CD4-positive, alpha-beta memory T cell (primary cell): ENCODE results near the gene TNFRSF14. TPM values are rescaled to one million over a fixed set of nuclear protein-coding genes. Genes with fewer than 3 reads are reported as not detected.
A peak's percentile ranks its signal among the peaks of the same experiment; 100 is the strongest.
"Not testable (repeated sequence)": the region's sequence is repeated elsewhere in the genome, so short reads cannot be mapped to it uniquely, and the experiment has no call there.

Experiments used
- CTCF ChIA-PET: fragments of 350-600 bp; sonication (Branson Sonifier 250); formaldehyde crosslinking; loops from one replicate; lab custom pipeline; 2021; ENCODE audit warnings: inconsistent platforms; ENCODE audit not compliant: partially characterized antibody; lab: Charles Lee
- POLR2A ChIA-PET: fragments of 350-600 bp; sonication (Branson Sonifier 250); formaldehyde crosslinking; loops from one replicate; lab custom pipeline; 2021; ENCODE audit not compliant: partially characterized antibody; lab: Charles Lee
- DNase-seq, 5 donors: peaks; one replicate each; pipeline versions ENCODE4 v3.0.0 to v3.0.0-alpha.2; 2020 to 2022; ENCODE audit warnings: mixed read lengths in 1 of 5
- H3K27ac ChIP-seq: one replicate; pipeline ENCODE4 v1.7.0; 2013; ENCODE audit warnings: low read depth, low read length
- H3K27me3 ChIP-seq: 2 replicates; pipeline ENCODE4 v1.7.0; 2013; ENCODE audit warnings: mild to moderate bottlenecking, low read length, moderate library complexity; ENCODE audit not compliant: insufficient read depth
- H3K36me3 ChIP-seq: 2 replicates; pipeline ENCODE4 v1.7.0; 2013; ENCODE audit warnings: mild to moderate bottlenecking, low read length, moderate library complexity; ENCODE audit not compliant: insufficient read depth
- H3K4me1 ChIP-seq: 2 replicates; pipeline ENCODE4 v1.7.0; 2013; ENCODE audit warnings: mild to moderate bottlenecking, low read length, moderate library complexity; ENCODE audit not compliant: insufficient read depth
- H3K4me3 ChIP-seq, 2 donors: one replicate each; pipeline ENCODE4 v1.7.0; 2013; ENCODE audit warnings: low read length in 2 of 2, mild to moderate bottlenecking in 1 of 2
- H3K9me3 ChIP-seq, 2 donors: one replicate each; pipeline ENCODE4 v1.7.0; 2013; ENCODE audit warnings: low read length in 2 of 2, control low read depth in 1 of 2; ENCODE audit not compliant: control insufficient read depth in 1 of 2
- H3K27ac Mint-ChIP-seq, 7 donors: one replicate each; pipeline ENCODE4 v1.8.0; 2020 to 2021; ENCODE audit warnings: mixed read lengths in 7 of 7, mild to moderate bottlenecking in 6 of 7, inconsistent platforms in 3 of 7, moderate library complexity in 3 of 7
- H3K27me3 Mint-ChIP-seq, 2 donors: one replicate each; pipeline ENCODE4 v1.8.0; 2020 to 2021; ENCODE audit warnings: mixed read lengths in 2 of 2
- H3K36me3 Mint-ChIP-seq, 2 donors: one replicate each; pipeline ENCODE4 v1.8.0; 2020 to 2021; ENCODE audit warnings: mixed read lengths in 2 of 2, inconsistent platforms in 1 of 2, mild to moderate bottlenecking in 1 of 2
- H3K4me1 Mint-ChIP-seq, 4 donors: one replicate each; pipeline ENCODE4 v1.8.0; 2020 to 2021; ENCODE audit warnings: mixed read lengths in 4 of 4, mild to moderate bottlenecking in 1 of 4
- H3K4me3 Mint-ChIP-seq, 8 donors: one replicate each; pipeline ENCODE4 v1.8.0; 2020 to 2021; ENCODE audit warnings: mixed read lengths in 8 of 8, mild to moderate bottlenecking in 7 of 8, moderate library complexity in 6 of 8, inconsistent platforms in 3 of 8
- H3K9me3 Mint-ChIP-seq, 8 donors: one replicate each; pipeline ENCODE4 v1.8.0; 2020 to 2021; ENCODE audit warnings: mixed read lengths in 8 of 8, mild to moderate bottlenecking in 5 of 8, inconsistent platforms in 3 of 8, moderate library complexity in 1 of 8
- intact Hi-C: fragments of 100-400 bp; cut with micrococcal nuclease; formaldehyde crosslinking; loops from one replicate; pipeline ENCODE4 v1.15.1; 2023
- polyA plus RNA-seq, 2 donors: library from polyadenylated mRNA; unstranded; fragments of 300-500 nt; fragmentation: Illumina TruSeq; gene quantifications; one replicate each; pipeline ENCODE4 v1.2.3, GENCODE V29; 2021
- total RNA-seq, 2 experiments: library from RNA; stranded (reverse); gene quantifications; one replicate each; pipeline ENCODE4 v1.2.3, GENCODE V29; 2021

Gene TNFRSF14
- total and polyA plus RNA-seq, 4 experiments from 2014 or later = 59.6 to 173 (median 118) TPM

GRCh38 chr1:2545754-2546514, 10.2 kb upstream of the TNFRSF14 start:
- ChIA-PET CTCF (interaction anchor here (0.8 to 3.8 kb wide), 6 partner anchors 11 to 133 kb away, joined by 3 to 85 read pairs (median 9); partner anchors contain the start of gene PEX10), POLR2A (interaction anchor here (0.6 to 10.5 kb wide), 17 partner anchors 11 to 953 kb away, joined by 3 to 367 read pairs (median 7); partner anchors contain the start of genes FAAP20, HES5, MORN1 and PANK4)
- Mint-ChIP-seq H3K9me3 (peaks cover 0 to 2% (median 0%) of the 10 kb centered on the region in 8 donors), H3K4me3 (peak overlapping the region; percentile 43 to 97 (median 92)), H3K36me3 (peaks cover 0 to 2% of the 10 kb centered on the region in 2 donors), H3K4me1 (peaks cover 8 to 39% (median 20%) of the 10 kb centered on the region in 4 donors), H3K27me3 (peaks cover 0 to 1% of the 10 kb centered on the region in 2 donors), H3K27ac (peak overlapping the region in 6 of 7 donors; percentile 9 to 99 (median 97))
- Histone ChIP-seq H3K4me1 (peaks cover 48% of the 10 kb centered on the region), H3K4me3 (peak overlapping the region; percentile 78 to 80), H3K9me3 (no peaks in the 10 kb centered on the region), H3K27me3 (no peaks in the 10 kb centered on the region), H3K36me3 (no peaks in the 10 kb centered on the region), H3K27ac (peak overlapping the region; percentile 98)
- intact Hi-C loops = loop anchor here (1.0 to 10.0 kb wide), 4 partner anchors 241 to 413 kb away; no protein-coding TSS in a partner anchor
- peak; percentile 89 to 92 (median 90) for DNase-seq

- Histone ChIP-seq H3K9me3 (no peaks in the 10 kb centered on the region), H3K27me3 (no peaks in the 10 kb centered on the region), H3K36me3 (no peaks in the 10 kb centered on the region), H3K4me3 (peak overlapping the region; percentile 78 to 80), H3K4me1 (peaks cover 43% of the 10 kb centered on the region), H3K27ac (peak overlapping the region; percentile 98)
- H3K4me3 Mint-ChIP-seq = peak overlapping the region; percentile 91 to 97 (median 92)
- intact Hi-C loops = loop anchor here (1.0 to 10.0 kb wide), 5 partner anchors 20 to 413 kb away; partner anchors contain the start of gene PANK4
- no peaks in the 10 kb centered on the region for H3K27me3 Mint-ChIP-seq
- POLR2A ChIA-PET = interaction anchor here (0.7 to 10.5 kb wide), 25 partner anchors 10 to 413 kb away, joined by 3 to 367 read pairs (median 7); partner anchors contain the start of genes FAAP20, HES5, MORN1 and PANK4
- peaks cover 0 to 2% of the 10 kb centered on the region in 2 donors for H3K36me3 Mint-ChIP-seq
- CTCF ChIA-PET = interaction anchor here (0.8 to 3.8 kb wide), 14 partner anchors 10 to 351 kb away, joined by 3 to 85 read pairs (median 14); partner anchors contain the start of genes FAAP20, PANK4, PEX10 and TNFRSF14
- H3K9me3 Mint-ChIP-seq = peaks cover 0 to 2% (median 0%) of the 10 kb centered on the region in 8 donors
- peak; percentile 81 to 94 (median 88) for DNase-seq
- H3K4me1 Mint-ChIP-seq = peaks cover 7 to 36% (median 22%) of the 10 kb centered on the region in 4 donors
- peak overlapping the region; percentile 96 to 99 (median 97) for H3K27ac Mint-ChIP-seq
Observed at GRCh38 chr1:2546515-2547209, 9.5 kb upstream of the TNFRSF14 start.

- CTCF ChIA-PET = interaction anchor here (0.5 to 3.8 kb wide), 15 partner anchors 9 to 352 kb away, joined by 3 to 85 read pairs (median 8); partner anchors contain the start of genes FAAP20, MORN1, PANK4 and PEX10
- DNase-seq = peak; percentile 44 to 64 (median 51)
- Mint-ChIP-seq H3K27ac (peak overlapping the region; percentile 96 to 99 (median 97)), H3K27me3 (no peaks in the 10 kb centered on the region), H3K4me1 (peaks cover 7 to 35% (median 20%) of the 10 kb centered on the region in 4 donors), H3K9me3 (peaks cover 0 to 2% (median 0%) of the 10 kb centered on the region in 8 donors), H3K36me3 (peaks cover 0 to 2% of the 10 kb centered on the region in 2 donors), H3K4me3 (peak overlapping the region; percentile 91 to 97 (median 92))
- POLR2A ChIA-PET = interaction anchor here (0.7 to 10.5 kb wide), 30 partner anchors 8 to 932 kb away, joined by 3 to 367 read pairs (median 4); partner anchors contain the start of genes FAAP20, HES5, MIB2 and MORN1
- H3K27me3 ChIP-seq = no peaks in the 10 kb centered on the region
- H3K9me3 ChIP-seq = no peaks in the 10 kb centered on the region
- intact Hi-C loops = loop anchor here (1.0 to 10.0 kb wide), 9 partner anchors 9 to 352 kb away; partner anchors contain the start of genes MORN1, PANK4, PRXL2B and RER1
- no peaks in the 10 kb centered on the region for H3K36me3 ChIP-seq
- H3K27ac ChIP-seq = peak overlapping the region; percentile 98
- H3K4me3 ChIP-seq = peak overlapping the region; percentile 78 to 80
- peaks cover 43% of the 10 kb centered on the region for H3K4me1 ChIP-seq
Observed at GRCh38 chr1:2547210-2548067, 8.7 kb upstream of the TNFRSF14 start.

GRCh38 chr1:2548068-2548589, 8.0 kb upstream of the TNFRSF14 start:
- intact Hi-C loops = loop anchor here (1.0 to 10.0 kb wide), 7 partner anchors 8 to 353 kb away; partner anchors contain the start of genes MORN1, PRXL2B, RER1 and TNFRSF14

GRCh38 chr1:2549367-2550029, 6.7 kb upstream of the TNFRSF14 start:
- intact Hi-C loops = loop anchor here (5.0 to 10.0 kb wide), 2 partner anchors 245 to 293 kb away; no protein-coding TSS in a partner anchor
- peaks cover 7 to 44% (median 25%) of the 10 kb centered on the region in 4 donors for H3K4me1 Mint-ChIP-seq
- not testable (repeated sequence) for H3K36me3 ChIP-seq, H3K27me3 Mint-ChIP-seq, H3K27me3 ChIP-seq, H3K9me3 Mint-ChIP-seq, H3K36me3 Mint-ChIP-seq, H3K9me3 ChIP-seq
- POLR2A ChIA-PET = interaction anchor here (0.6 to 10.5 kb wide), 10 partner anchors 7 to 294 kb away, joined by 3 to 367 read pairs (median 60); partner anchors contain the start of genes HES5, MORN1, PANK4 and PEX10
- CTCF ChIA-PET = interaction anchor here (1.4 to 3.5 kb wide), 5 partner anchors 12 to 130 kb away, joined by 3 to 40 read pairs (median 14); partner anchors contain the start of gene PANK4
- Histone ChIP-seq H3K27ac (peak overlapping the region; percentile 98), H3K4me1 (peaks cover 36% of the 10 kb centered on the region), H3K4me3 (peak overlapping the region in 1 of 2 donors; percentile 49)
- H3K4me3 Mint-ChIP-seq = peak overlapping the region in 2 of 8 donors; percentile 48 to 93
- H3K27ac Mint-ChIP-seq = peak overlapping the region; percentile 97 to 99 (median 98)
- DNase-seq = peak in 1 of 5 donors; percentile 38

More at GRCh38 chr1:2548068-2548589, 8.0 kb upstream of the TNFRSF14 start:
- Histone ChIP-seq H3K27me3 (no peaks in the 10 kb centered on the region), H3K4me1 (peaks cover 43% of the 10 kb centered on the region), H3K36me3 (no peaks in the 10 kb centered on the region), H3K27ac (peak overlapping the region; percentile 98), H3K4me3 (peak overlapping the region; percentile 78 to 80), H3K9me3 (no peaks in the 10 kb centered on the region)
- H3K27ac Mint-ChIP-seq = peak overlapping the region; percentile 97 to 99 (median 98)
- peak; percentile 73 to 81 (median 78) for DNase-seq
- ChIA-PET POLR2A (interaction anchor here (0.9 to 10.5 kb wide), 26 partner anchors 9 to 933 kb away, joined by 3 to 367 read pairs (median 8); partner anchors contain the start of genes FAAP20, HES5, MIB2 and MORN1), CTCF (interaction anchor here (0.5 to 3.8 kb wide), 17 partner anchors 8 to 353 kb away, joined by 3 to 85 read pairs (median 8); partner anchors contain the start of genes FAAP20, MORN1, PANK4 and PEX10)
- peaks cover 0 to 2% of the 10 kb centered on the region in 2 donors for H3K36me3 Mint-ChIP-seq
- peaks cover 7 to 35% (median 20%) of the 10 kb centered on the region in 4 donors for H3K4me1 Mint-ChIP-seq
- H3K9me3 Mint-ChIP-seq = peaks cover 0 to 2% (median 0%) of the 10 kb centered on the region in 8 donors
- no peaks in the 10 kb centered on the region for H3K27me3 Mint-ChIP-seq
- peak overlapping the region; percentile 91 to 97 (median 92) for H3K4me3 Mint-ChIP-seq
